ENCODE data around the gene NPR3. TPM values are rescaled to one million over a fixed set of nuclear protein-coding genes. Genes with fewer than 3 reads are reported as not detected.

Gene NPR3
- total and polyA plus RNA-seq, 7 donors: 0.23 to 17.6 (median 5.0) TPM

DNA sequence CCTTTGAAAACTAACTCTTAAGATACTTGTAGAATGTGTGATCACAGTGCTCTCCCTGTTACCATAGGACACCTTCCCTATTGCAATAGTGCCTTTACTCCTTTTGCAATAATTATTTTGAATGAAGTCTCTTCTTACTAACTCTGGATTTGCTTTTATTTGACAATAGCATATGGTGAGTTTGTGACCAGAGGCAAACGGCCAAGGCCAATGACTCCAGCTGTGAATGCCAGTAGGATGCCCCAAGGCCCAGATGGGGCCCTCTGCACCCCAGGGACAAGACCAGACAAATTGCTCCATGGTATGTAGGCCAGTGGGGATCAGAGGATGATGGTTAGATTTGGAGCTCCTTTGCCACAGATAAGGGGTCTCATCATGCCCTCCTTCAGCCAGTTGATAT, 116.9 kb downstream of the NPR3 start:
- H3K36me3 ChIP-seq: no peaks in the 10 kb centered on the region
- 58 to 81% methylated on average over 1 of the region's 1 CpG for WGBS, 2 donors
- no peaks in the 10 kb centered on the region for H3K27me3 ChIP-seq
- H3K4me3 ChIP-seq: no peak overlapping the region
- TF ChIP-seq POLR2A (IDR thresholded peaks at IDR 0.05): no peak
- no peak for TF ChIP-seq POLR2AphosphoS5 (IDR thresholded peaks at IDR 0.05)
- TF ChIP-seq, protein P1, sequence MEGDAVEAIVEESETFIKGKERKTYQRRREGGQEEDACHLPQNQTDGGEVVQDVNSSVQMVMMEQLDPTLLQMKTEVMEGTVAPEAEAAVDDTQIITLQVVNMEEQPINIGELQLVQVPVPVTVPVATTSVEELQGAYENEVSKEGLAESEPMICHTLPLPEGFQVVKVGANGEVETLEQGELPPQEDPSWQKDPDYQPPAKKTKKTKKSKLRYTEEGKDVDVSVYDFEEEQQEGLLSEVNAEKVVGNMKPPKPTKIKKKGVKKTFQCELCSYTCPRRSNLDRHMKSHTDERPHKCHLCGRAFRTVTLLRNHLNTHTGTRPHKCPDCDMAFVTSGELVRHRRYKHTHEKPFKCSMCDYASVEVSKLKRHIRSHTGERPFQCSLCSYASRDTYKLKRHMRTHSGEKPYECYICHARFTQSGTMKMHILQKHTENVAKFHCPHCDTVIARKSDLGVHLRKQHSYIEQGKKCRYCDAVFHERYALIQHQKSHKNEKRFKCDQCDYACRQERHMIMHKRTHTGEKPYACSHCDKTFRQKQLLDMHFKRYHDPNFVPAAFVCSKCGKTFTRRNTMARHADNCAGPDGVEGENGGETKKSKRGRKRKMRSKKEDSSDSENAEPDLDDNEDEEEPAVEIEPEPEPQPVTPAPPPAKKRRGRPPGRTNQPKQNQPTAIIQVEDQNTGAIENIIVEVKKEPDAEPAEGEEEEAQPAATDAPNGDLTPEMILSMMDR (IDR thresholded peaks at IDR 0.05): no peak
- no peak for TF ChIP-seq EP300 (IDR thresholded peaks at IDR 0.05)
- no peak for DNase-seq
- no peaks in the 10 kb centered on the region for H3K9me3 ChIP-seq
- no peaks in the 10 kb centered on the region for H3K4me1 ChIP-seq
- H3K27ac ChIP-seq: no peak overlapping the region
- intact Hi-C loops (cut with DNase I): no loop called here

DNA sequence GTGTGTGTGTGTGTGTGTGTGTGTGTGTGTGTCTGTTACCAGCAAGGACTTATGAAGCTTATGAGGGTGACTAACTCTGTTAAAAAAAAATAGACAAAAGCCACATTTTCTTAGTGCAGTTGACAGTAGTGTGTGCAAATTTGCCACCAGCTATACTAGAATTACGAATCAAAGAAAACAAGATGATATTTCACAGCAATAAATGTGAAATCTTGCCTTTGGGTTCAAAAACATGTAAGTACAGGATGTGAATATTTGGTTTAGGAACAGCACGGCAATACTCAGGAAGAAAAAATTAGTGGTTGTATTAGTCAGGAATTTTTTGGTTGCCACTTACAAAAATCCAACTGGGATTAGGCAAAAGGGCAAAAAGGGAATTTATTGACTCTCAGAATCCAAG, 117.4 kb downstream of the NPR3 start:
- intact Hi-C loops (cut with DNase I): no loop called here
- Histone ChIP-seq H3K27me3 (no peaks in the 10 kb centered on the region), H3K4me1 (no peaks in the 10 kb centered on the region), H3K36me3 (no peaks in the 10 kb centered on the region), H3K4me3 (no peak overlapping the region), H3K9me3 (no peaks in the 10 kb centered on the region), H3K27ac (no peak overlapping the region)
- WGBS, 2 donors: 76 to 85% methylated on average over 2 of the region's 2 CpGs
- no peak for DNase-seq
- no peak for TF ChIP-seq EP300 (IDR thresholded peaks at IDR 0.05)

DNA sequence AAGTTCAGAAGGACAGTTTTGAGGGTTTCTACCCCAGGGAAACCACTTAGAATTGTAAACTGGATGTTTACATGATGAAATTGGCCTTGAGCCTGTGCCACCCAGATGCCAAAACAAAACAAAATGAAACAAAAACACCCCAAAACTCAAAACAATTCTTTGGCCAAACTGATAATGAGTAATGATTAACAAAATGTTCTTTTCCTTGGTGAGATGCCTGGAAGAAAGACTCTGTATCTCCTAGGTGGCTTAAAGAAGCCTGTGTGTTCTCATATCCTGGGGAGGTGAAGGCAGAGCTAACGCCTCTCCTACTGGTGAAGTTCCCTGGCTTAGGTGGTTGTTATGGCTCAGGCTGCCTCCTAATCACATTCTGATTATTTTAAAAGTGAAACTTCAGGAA, 120.5 kb downstream of the NPR3 start:
- Histone ChIP-seq H3K9me3 (no peaks in the 10 kb centered on the region), H3K36me3 (no peaks in the 10 kb centered on the region), H3K27me3 (no peaks in the 10 kb centered on the region), H3K4me1 (no peaks in the 10 kb centered on the region), H3K4me3 (no peak overlapping the region), H3K27ac (no peak overlapping the region)
- intact Hi-C loops (cut with DNase I): no loop called here
- TF ChIP-seq POLR2AphosphoS5 (IDR thresholded peaks at IDR 0.05) (no peak), EP300 (IDR thresholded peaks at IDR 0.05) (no peak), POLR2A (IDR thresholded peaks at IDR 0.05) (no peak)
- TF ChIP-seq, protein P1 (IDR thresholded peaks at IDR 0.05): no peak
- DNase-seq: no peak
- 58 to 88% methylated on average over 1 of the region's 1 CpG for WGBS, 2 donors

DNA sequence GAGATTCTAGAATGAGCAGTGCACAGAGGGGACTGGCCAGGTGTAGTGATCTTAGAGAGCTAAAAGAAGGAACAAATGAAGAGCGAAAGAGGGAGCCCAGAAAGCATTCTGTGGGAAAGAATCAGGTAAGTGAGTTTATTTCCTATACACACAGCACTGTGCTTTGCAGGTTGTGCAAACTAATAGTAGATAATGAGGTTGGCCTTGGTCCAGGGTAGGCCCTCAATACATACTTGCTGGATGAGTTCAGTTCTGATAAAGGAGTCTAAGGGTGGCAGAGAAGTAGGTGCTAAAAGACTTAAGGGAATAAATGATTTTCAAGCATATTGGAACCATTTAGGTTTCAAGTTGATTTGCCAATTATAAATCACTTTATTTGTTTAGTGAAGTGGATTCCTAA, 122.0 kb downstream of the NPR3 start:
- WGBS, 2 donors: 73 to 87% methylated on average over 1 of the region's 1 CpG

DNA sequence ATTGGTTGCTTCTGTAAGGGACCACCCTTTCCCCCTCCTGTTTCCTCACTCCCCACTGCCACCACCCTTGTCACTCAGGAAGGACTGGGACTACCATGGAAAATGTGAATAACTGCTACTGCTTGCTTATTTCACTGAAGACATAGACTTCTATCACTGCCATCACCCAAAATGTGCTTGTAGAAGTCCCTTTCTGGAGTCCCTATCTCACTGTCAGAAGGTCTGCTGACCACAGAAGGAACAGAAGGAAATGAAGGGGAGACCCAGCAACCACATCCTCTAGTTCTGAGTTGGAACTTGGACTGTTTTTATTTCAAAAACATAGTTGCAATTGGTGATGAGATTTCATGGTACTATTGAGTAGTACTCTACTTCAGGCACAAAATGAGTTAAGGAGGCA, 122.5 kb downstream of the NPR3 start:
- TF ChIP-seq, protein P1 (IDR thresholded peaks at IDR 0.05): no peak
- TF ChIP-seq POLR2A (IDR thresholded peaks at IDR 0.05) (no peak), EP300 (IDR thresholded peaks at IDR 0.05) (no peak), POLR2AphosphoS5 (IDR thresholded peaks at IDR 0.05) (no peak)
- intact Hi-C loops (cut with DNase I): no loop called here
- Histone ChIP-seq H3K27ac (no peak overlapping the region), H3K36me3 (no peaks in the 10 kb centered on the region), H3K4me1 (no peaks in the 10 kb centered on the region), H3K4me3 (no peak overlapping the region), H3K27me3 (no peaks in the 10 kb centered on the region), H3K9me3 (no peaks in the 10 kb centered on the region)
- no peak for DNase-seq

More for the DNA sequence above, 122.0 kb downstream of the NPR3 start:
- no peaks in the 10 kb centered on the region for H3K9me3 ChIP-seq
- no peaks in the 10 kb centered on the region for H3K27me3 ChIP-seq
- no peaks in the 10 kb centered on the region for H3K4me1 ChIP-seq
- H3K4me3 ChIP-seq: no peak overlapping the region
- intact Hi-C loops (cut with DNase I): no loop called here
- DNase-seq: no peak
- H3K36me3 ChIP-seq: no peaks in the 10 kb centered on the region
- no peak overlapping the region for H3K27ac ChIP-seq
- TF ChIP-seq EP300 (IDR thresholded peaks at IDR 0.05) (no peak), POLR2AphosphoS5 (IDR thresholded peaks at IDR 0.05) (no peak), POLR2A (IDR thresholded peaks at IDR 0.05) (no peak)
- TF ChIP-seq, protein P1 (IDR thresholded peaks at IDR 0.05): no peak

All from sigmoid colon (tissue), 7 donors.